GM23338 (cell line): Measurements from ENCODE around the gene KSR2.

Experiments used
- CREB1 ChIP-seq: fragments of 250-450 bp; sonication (Bioruptor Pico); IDR thresholded peaks from 2 replicates; pipeline ENCODE4 v1.5.0; 2020; ENCODE audit warnings: low read depth, mild to moderate bottlenecking, moderate library complexity
- CTCF ChIP-seq, 2 experiments: fragments of 200-600 bp in 1 of 2; sonication (generic) in 1 of 2; conservative IDR thresholded peaks; 2 replicates each; pipeline versions ENCODE4 v1.5.1 to v1.6.1; 2016 to 2017; ENCODE audit warnings: antibody characterized with exemption in 2 of 2, low read depth in 2 of 2, mild to moderate bottlenecking in 2 of 2, moderate library complexity in 1 of 2
- EZH2 ChIP-seq: fragments of 200-600 bp; sonication (generic); IDR thresholded peaks from one replicate; pipeline ENCODE4 v1.8.0; 2017; ENCODE audit warnings: antibody characterized with exemption, mild to moderate bottlenecking, low read depth; ENCODE audit not compliant: unreplicated experiment
- EZH2phosphoT487 ChIP-seq: fragments of 200-600 bp; sonication (generic); IDR thresholded peaks from one replicate; pipeline ENCODE4 v1.8.1; 2018; ENCODE audit warnings: antibody characterized with exemption; ENCODE audit not compliant: unreplicated experiment
- JUNB ChIP-seq: IDR thresholded peaks from one replicate; pipeline ENCODE4 v1.6.1; 2016; ENCODE audit warnings: antibody characterized with exemption; ENCODE audit not compliant: unreplicated experiment
- NANOG ChIP-seq: IDR thresholded peaks from 2 replicates; pipeline ENCODE4 v1.6.1; 2016; ENCODE audit warnings: antibody characterized with exemption, borderline replicate concordance
- POLR2AphosphoS5 ChIP-seq: IDR thresholded peaks from 2 replicates; pipeline ENCODE4 v1.6.1; 2016; ENCODE audit warnings: antibody characterized with exemption, low read depth
- ZNF114 ChIP-seq: fragments of 250-450 bp; sonication (Bioruptor Pico); IDR thresholded peaks from 2 replicates; pipeline ENCODE4 v1.5.0; 2020; ENCODE audit warnings: mild to moderate bottlenecking, moderate library complexity
- ZNF331 ChIP-seq: fragments of 250-450 bp; sonication (Bioruptor Pico); IDR thresholded peaks from 2 replicates; pipeline ENCODE4 v1.5.0; 2020; ENCODE audit warnings: low read depth, mild to moderate bottlenecking, moderate library complexity
- TF ChIP-seq, protein P1 (sequence below): IDR thresholded peaks from 2 replicates; pipeline ENCODE4 v1.6.1; 2016; ENCODE audit warnings: antibody characterized with exemption
- TF ChIP-seq, protein P2 (sequence below): IDR thresholded peaks from one replicate; pipeline ENCODE4 v1.6.1; 2018; ENCODE audit warnings: antibody characterized with exemption; ENCODE audit not compliant: unreplicated experiment

DNA sequence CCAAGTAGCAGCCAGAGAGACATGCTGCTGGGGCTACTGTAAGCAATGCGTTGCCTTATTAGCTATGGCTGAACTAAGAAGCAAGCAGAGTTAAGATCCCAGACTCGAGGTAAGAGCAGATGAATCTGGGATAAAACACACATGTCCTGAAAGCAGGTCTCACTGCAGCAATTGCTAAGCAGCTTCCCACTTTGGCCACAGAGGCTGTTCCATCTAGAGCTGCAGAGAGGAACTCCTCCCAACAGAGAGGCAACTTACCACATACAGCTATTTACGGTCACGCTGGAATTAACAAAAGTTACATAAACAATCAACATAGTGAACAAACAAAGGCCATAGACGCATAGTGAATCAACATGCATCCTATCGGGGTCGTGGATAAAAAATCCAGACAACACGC, 90.2 kb downstream of the KSR2 start:
- TF ChIP-seq CTCF (conservative IDR thresholded peaks at IDR 0.05; ENCODE audit: low read depth in 2 of 2) (no peak), POLR2AphosphoS5 (no peak), ZNF331 (CRISPR knock-in tag) (no peak), EZH2phosphoT487 (no peak), CREB1 (CRISPR knock-in tag) (no peak), EZH2 (no peak), JUNB (no peak), NANOG (no peak), ZNF114 (CRISPR knock-in tag) (no peak)
- TF ChIP-seq, protein P1, sequence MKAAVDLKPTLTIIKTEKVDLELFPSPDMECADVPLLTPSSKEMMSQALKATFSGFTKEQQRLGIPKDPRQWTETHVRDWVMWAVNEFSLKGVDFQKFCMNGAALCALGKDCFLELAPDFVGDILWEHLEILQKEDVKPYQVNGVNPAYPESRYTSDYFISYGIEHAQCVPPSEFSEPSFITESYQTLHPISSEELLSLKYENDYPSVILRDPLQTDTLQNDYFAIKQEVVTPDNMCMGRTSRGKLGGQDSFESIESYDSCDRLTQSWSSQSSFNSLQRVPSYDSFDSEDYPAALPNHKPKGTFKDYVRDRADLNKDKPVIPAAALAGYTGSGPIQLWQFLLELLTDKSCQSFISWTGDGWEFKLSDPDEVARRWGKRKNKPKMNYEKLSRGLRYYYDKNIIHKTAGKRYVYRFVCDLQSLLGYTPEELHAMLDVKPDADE: no peak
- TF ChIP-seq, protein P2, sequence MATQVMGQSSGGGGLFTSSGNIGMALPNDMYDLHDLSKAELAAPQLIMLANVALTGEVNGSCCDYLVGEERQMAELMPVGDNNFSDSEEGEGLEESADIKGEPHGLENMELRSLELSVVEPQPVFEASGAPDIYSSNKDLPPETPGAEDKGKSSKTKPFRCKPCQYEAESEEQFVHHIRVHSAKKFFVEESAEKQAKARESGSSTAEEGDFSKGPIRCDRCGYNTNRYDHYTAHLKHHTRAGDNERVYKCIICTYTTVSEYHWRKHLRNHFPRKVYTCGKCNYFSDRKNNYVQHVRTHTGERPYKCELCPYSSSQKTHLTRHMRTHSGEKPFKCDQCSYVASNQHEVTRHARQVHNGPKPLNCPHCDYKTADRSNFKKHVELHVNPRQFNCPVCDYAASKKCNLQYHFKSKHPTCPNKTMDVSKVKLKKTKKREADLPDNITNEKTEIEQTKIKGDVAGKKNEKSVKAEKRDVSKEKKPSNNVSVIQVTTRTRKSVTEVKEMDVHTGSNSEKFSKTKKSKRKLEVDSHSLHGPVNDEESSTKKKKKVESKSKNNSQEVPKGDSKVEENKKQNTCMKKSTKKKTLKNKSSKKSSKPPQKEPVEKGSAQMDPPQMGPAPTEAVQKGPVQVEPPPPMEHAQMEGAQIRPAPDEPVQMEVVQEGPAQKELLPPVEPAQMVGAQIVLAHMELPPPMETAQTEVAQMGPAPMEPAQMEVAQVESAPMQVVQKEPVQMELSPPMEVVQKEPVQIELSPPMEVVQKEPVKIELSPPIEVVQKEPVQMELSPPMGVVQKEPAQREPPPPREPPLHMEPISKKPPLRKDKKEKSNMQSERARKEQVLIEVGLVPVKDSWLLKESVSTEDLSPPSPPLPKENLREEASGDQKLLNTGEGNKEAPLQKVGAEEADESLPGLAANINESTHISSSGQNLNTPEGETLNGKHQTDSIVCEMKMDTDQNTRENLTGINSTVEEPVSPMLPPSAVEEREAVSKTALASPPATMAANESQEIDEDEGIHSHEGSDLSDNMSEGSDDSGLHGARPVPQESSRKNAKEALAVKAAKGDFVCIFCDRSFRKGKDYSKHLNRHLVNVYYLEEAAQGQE: no peak
